Suppressor macrophage (primary cell): ENCODE measurements around the gene PLAC8L1.

Experiments used
- DNase-seq, 4 experiments: peaks; one replicate each; pipeline ENCODE4 v3.0.0-alpha.2; 2020 to 2022

Gene PLAC8L1

DNA sequence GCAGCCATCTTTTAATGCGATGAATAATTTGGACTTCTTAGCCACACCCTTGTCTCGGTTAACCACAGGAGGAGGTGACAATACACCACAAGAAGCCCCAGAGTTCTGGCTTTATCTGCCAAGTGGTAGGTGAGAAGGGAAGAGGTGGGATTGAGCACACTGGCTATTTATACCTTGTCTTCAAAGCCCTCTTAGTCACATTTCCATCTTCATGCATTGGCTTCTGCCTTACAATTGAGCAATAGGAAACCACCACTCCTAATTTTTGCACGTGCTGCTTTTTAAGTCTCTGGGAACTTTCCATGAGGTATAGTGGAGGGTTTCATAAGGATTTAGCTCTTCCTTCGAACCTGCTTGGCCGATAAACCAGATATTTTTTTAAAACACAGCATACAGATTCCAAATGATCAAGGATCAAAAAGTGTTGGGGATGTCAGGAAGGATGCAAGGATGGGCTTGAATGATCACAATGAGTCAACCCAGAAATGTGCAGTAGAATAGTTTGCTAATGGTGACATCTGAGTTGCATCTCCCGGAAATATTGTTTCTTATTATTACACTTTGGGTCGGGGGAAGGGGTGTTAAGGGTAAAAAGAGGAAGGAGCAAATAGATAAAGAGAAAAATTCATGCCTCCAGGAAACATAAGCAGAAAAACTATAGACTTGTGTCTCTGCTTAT lies 25.5 kb downstream of the PLAC8L1 start:
- peak in 3 of 4 experiments; percentile 6 to 22 (median 10) for DNase-seq

DNA sequence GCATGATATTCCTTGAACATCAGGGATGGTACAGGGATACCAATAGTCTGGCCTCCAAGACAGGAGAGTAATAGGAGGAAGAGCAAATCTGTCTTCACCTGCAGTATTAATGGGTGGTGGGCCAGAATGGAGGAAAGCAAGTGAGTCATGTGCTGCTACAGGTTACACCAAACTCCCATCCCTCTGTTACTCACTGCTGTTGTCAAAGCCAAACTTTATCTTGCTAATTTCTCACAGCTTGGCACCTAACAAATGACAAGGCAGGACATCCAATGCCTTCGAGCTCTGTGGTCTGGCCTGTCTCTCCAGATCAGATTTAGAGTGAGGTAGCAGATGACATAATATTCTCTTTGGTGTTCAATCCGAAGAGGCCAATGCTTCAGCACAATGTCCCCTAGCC lies 26.8 kb downstream of the PLAC8L1 start:
- no peak for DNase-seq

DNA sequence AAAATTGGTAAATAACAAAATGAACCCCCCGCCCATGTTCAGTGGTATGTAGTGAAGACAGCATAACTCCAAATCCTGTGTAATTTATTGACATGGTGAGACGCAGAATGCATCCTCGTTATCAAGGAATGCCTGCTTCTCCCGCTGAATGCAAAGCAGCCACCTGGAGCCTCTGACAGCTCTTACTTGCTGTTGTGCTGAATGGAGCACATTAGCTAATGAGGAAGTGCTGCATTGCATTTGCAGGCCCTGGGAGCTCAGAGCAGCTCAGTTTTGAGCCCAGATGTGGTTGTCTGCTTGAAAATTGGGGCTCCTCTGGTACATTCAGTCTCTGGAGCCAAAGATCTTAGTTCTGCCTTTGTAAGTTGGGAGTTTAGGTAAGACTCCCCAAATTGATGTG lies 28.9 kb downstream of the PLAC8L1 start:
- DNase-seq: peak in 3 of 4 experiments; percentile 5 to 22 (median 17)

DNA sequence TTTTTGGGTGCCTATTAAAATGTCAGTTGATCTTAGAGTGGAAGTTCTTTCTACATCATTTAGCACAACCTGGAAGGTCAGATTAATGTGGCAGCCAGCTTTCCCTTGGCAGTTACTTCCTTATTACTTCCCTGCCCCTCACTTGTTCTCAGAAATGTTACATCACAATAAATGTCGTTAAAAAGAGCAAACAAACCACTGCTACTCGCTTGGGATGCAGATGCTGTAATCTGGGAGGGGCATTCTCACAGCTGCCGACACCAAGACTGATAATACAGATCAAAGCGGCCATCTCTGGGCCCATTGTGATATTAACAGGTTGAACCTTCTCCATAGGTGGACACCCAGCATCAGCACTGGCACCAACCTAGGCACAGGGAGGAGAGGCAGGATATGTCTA lies 29.3 kb downstream of the PLAC8L1 start:
- peak in 2 of 4 experiments; percentile 7 to 27 for DNase-seq

DNA sequence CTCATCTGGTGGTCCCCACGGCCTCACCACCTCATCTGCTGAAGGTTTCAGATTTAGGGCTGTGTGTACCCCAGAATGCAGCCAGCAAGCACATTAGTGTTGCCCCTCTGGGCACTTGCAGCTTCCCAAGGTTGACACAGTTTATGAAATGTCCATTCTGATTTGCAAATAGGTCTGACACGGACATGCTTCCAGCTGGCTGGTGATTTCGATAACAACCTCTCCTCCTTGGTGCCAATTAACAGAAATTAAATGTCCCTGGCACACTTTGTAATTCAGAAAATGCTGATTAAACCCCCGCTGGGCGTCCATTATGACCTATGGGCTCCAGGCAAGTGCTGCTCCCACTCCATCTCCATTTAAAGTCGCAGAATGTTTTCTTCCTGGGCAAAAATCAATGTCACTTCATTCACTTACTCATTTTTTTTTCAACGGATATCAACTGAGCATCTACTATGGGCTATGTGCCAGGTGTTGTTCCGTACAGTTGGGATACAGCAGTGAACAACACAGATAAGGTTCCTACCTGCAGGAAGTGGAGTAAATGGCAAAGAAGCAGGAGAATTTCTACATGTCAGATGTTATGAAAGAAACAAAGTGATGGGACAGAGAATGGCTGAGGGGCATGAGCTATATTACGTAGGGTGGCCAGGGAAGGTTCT lies 32.0 kb downstream of the PLAC8L1 start:
- DNase-seq: no peak

DNA sequence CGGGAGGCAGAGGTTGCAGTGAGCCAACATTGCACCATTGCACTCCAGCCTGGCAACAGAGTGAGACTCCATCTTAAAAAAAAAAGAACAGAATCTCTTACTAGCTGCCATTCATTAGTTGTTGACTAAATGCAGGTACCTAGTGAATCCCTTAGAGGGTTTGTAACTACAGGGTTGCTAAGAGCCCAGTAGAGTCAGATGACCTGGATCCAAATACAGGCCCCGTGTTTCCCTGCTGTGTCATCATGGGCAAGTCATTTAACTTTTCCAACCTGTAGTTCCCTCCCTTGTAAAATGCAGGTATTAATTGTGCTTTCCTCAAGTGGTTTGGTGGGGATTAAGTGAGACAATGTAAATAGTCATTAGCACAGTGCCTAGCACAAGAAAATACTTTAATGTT lies 32.8 kb downstream of the PLAC8L1 start:
- DNase-seq: no peak

DNA sequence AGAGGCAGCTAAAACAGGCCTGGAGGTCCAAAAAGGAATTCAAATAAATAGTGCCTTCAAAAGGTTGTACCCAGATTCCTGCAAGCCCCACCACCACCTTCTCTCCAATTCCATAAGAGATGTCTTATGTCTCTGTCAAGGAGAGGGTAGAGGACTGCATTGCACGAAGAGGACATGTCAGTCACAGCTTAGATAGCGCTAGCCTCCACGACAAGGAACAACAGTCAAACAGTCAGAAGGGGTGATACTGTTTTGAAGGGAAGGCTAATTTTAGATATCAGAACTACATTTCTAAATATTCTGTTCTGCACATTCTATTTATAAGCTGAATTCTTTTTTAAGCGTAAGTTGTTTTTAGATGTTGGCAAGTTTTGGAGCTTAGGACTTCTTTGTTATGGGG lies 34.2 kb downstream of the PLAC8L1 start:
- DNase-seq: no peak

DNA sequence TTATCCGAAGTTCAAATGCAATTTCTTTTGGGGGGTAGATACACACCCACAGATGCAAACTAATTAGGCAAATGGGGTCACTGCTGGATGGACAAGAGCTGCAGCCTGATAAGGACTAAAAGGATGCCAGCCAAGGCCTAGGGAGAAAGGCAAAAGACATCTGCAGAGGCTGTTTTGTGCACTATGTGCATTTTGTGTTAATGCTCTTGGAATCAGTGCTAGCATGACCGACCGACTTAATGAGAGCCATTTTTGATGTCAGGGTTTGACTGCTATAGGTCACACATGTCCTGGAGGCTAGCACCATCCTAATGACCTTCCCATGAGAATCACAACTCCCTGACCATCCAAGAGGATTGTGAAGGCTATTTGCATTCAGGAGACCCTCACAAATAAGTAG lies 34.6 kb downstream of the PLAC8L1 start:
- DNase-seq: no peak

DNA sequence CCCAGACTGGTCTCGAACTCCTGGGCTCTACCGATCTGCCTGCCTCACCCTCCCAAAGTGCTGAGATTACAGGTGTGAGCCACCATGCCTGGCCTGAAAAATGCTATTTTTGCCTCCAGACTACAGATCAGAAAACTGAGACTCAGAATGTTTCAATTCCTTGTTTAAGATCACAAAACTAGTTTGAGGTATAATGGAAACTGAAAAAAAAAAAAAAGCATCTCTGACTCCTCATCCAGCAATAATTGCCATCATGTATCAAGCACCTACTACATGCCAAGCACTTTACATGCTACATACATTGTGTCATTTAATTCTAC lies 35.6 kb downstream of the PLAC8L1 start:
- DNase-seq: no peak

DNA sequence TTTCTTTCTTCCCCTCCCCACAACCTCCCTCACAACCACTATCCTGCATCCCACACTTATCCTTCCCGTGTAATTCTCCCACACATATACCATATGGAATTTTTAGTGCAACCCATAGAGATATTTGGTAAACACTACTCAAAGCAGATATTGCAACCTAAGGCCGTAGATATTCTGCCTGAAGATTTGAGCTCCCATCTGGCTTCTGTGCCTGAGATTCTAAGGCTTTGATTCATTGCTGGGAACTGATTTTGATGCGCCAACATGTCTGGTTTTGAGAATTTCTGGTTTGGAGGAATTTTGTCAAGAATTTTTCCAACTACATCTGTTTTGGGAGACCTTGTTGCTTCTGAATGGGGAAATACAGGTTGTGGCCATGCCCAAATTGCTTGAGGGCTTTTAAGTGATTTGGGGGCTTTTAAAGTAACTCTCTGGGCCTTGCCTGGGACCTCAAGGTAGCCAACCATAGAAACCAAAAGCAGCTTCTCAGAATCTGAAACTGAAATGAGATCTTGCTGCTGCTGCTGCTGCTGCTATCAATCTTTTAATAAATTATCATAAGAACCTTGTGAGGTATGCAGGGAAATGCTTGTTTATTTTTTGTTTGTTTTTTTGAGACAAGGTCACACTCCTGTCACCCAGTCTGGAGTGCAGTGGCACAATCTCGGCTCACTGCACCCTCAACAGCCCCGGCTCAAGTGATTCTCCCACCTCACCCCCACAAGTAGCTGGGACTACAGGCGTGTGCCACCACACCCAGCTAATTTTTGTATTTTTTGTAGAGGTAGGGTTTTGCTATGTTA lies 36.2 kb downstream of the PLAC8L1 start:
- no peak for DNase-seq

DNA sequence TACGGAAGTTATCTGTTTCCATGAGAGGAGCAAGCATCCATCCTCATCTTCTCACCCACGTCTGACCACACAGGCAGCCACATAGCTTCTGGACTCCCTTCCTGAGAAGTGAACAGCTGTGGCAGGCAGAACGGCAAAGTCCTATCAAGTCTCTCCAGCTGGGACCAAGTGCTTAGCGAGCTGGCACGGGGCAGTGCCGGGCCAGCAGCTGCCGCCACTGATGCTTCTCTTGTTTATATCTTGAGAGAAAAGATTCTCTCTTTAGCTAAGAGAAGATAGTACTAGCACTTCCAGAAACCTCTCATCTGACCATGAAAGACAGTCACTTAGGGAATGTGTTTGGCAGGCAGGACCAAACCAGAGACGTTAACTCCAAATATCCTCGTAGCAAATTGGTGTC lies 37.2 kb downstream of the PLAC8L1 start:
- DNase-seq: no peak

DNA sequence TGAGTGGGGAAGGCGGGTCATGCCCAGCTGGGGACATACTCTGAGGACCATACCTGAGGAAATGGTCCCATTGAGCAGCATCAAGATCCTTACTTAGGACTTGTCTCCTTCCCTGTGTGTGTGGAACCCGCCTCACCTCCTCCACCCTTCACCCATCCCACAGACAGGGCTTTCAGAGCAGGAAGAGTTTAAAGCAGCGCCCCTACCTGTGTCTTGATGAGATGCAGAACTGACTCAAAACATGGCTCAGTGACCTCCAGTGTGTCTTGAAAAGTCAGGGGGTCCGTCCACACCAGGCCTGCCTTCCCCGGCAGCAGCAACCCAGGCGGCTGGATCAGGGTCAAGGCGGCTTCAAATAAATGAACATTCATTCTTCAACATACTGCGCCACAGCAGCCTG lies 38.4 kb downstream of the PLAC8L1 start:
- DNase-seq: no peak

DNA sequence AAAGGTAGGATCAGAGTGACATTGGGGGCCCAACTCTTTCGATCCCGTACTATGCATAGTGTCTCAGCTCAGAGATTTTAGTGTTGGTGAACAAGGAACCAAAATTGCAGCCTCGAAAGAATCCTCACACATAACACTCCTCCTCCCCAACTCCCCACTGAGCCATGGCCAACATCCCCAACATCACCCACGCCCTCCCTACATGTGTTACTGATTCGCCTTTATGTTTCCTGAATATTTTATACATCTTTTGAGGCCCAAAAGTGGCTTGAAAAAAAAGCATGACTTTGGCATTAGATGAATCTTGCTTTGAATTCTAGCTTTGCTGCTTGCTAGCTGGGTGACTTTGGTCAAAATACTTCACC lies 45.2 kb downstream of the PLAC8L1 start:
- DNase-seq: no peak

DNA sequence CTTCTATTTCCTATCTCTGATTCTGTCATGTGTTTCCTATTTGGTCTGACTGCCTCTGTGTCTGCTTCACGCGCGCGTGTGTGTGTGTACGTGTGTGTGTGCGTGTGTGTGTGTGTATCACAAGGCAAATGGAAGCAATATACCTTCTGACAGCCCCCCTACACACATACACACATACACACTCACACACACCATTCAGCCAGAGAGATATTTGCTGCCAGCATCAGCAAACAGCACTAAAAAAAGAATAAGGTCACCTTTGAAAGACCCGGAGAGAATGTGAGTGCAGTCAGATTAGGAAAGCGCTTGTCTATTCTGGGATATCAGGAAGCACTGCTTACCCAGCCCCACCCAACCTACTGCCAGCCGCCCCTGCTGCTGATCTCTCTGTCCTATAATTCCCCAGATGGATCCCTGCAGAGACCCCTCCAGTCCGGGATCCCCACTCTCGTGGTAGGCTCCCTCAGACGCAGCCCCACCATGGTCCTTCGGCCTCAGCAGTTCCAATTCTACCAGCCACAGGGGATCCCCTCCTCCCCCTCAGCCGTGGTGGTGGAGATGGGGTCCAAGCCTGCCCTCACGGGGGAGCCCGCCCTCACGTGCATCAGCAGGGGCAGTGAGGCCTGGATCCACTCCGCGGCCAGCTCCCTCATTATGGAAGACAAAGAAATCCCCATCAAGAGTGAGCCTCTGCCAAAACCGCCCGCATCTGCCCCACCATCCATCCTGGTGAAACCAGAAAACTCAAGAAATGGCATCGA lies 45.7 kb downstream of the PLAC8L1 start:
- DNase-seq: no peak

DNA sequence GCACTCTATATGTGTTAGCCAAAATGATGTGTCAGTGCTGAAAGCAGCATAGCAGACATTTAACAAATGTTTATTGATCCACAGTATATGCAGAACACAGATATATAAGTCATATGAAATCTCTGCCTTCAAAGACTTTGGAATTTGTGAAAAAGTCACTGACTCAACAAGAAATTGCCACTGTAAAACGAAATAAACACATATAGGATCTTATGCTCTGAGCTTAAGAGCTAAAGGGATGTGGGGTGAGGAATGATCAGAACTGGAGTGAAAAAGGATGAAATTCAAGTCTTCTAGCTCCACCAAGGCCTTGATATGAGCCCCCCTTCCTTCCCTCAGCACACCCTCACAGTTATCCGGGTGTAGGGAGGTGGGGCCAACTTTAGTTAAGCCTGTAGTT lies 49.9 kb downstream of the PLAC8L1 start:
- no peak for DNase-seq

DNA sequence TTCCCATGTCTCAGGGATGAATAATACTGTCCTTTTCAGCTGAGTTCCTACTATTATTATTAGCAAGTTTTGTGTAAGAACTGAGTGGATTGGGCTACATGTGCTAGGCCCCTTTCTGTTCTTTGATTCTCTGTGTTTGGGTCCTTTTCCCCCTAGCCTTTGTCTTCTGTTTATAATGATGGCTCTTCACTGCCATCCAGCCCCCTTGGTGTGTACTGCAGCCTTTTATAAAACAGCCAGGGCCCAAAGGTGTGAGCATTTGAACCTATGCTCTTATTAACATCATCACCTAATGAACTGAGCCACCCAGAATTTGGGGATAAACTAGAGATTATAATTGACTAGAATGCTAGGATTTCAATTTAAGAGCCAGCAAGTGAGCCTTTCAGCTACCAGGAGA lies 52.6 kb downstream of the PLAC8L1 start:
- DNase-seq: no peak

DNA sequence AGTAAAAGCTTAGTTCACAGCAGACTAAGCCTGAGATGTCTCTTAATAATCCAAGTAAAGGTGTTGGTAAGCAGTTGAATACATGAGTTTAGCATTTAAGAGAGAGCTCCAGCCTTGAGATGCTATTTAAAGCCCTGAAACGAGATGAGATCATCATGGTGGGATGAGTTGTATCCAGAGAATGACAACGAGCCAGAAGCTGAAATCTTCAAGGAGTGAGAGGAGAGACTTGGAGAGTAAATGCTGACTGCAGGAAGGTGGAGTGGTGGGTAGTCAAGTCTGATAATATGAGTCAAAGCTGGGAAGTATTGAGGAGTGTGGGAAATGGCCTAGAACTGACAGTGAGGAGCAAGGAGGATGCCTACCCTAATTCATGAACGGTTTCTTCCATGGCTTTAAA lies 53.7 kb downstream of the PLAC8L1 start:
- no peak for DNase-seq

DNA sequence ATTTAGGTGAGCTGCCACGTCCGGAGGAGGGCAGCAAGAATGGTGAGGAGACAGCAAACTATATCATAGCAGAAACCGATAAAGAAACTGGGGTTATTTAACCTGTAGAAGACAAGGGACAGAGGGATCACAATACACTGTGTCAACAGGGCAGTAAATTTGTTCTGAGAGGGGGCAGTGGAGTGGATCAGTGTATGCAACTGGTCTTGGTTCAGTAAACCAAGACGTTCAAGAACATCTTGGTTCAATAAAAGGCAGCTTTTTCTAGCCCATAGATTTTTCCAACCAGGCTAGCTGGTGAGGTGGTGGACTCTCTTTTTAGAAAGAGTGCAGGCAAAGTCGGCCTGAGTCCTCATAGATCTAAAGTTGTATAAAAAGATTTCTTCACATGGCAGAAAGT lies 55.3 kb downstream of the PLAC8L1 start:
- no peak for DNase-seq

DNA sequence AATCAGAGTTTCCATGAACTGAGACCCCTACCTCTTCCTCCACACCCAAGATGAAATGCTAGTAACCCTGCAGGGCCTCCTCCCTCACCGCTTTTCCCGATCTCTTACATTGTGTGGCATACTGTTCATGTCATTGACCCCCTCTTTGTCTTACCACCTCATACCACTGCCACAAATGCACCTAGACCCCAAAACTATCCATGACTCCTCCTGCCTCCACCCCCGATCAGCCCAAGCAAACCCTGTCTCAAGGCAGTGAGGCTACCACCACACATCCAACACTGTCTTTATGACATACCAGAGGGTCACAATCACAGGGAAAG lies 55.7 kb downstream of the PLAC8L1 start:
- no peak for DNase-seq

DNA sequence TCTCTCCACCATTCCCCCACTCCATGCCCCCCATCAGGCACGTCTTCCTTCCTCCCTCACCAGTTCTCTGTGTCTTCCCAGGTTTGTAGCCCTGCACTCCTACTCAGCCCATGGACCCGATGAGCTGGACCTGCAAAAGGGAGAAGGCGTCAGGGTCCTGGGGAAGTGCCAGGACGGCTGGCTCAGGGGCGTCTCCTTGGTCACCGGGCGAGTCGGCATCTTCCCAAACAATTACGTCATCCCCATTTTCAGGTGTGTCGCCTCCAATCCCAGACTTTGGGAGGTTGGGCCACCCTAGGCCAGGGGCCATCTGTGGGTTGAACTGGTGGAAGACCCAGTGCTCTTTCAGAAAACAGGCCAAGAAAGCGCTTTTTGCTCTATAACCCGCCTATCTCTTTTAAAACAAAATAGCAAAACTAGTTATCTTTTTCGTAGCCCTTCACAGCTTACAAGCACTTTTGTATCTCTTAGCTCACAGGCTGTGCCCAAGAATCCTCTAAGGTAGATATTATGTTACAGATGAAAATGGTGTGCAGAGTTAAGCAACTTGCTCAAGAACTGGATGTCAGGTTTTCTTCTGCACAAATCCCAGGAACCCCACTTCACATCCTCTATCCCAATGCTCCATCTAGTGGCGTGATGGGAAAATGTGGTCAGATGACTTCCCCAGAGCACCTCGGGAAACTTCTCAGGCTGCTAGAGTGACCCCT lies 56.2 kb downstream of the PLAC8L1 start:
- peak; percentile 69 to 81 (median 72) for DNase-seq

DNA sequence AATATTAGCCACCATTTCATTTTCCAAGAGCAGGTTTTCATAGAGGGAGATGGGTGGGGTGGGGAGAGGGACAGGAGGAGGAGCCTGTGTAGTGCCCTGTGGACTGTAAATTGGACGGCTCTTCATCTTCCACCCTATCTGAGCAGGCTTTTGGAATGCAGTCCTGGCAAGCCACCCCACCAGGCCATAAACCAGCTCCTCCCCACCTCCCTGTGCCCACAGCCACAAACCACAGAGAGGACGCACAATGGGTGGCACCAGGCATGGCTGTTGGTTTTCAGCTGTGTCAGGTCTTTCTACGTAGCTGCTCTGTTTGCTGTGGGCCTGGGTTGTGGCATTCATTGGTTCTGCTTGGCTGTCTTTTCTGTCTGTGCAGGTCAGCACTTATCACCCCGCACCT lies 58.0 kb downstream of the PLAC8L1 start:
- DNase-seq: no peak

DNA sequence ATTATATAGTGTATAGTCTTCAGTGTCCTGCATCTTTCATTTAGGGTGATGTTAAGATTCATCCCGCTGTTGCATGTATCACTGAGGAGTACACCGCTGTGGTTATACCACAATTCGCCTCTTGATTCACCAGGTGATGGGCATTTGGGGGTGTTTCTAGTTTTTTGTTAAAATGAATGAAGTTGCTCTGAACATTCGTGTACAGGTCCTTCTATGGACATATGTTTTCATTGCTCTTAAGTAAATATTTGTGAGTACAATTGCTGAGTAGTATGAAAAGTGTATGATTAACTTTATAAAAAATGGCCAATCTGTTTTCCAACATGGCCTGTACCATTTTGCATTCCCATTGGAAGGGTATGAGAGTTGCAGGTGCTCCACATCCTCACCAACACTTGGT lies 61.7 kb downstream of the PLAC8L1 start:
- no peak for DNase-seq
